Ovary (tissue), 3 donors: ENCODE results near the gene GRK2.

ENCODE experiments used
- EP300 ChIP-seq: sonication (generic); formaldehyde crosslinking; IDR thresholded peaks from one replicate; pipeline ENCODE4 v1.6.1; 2017; ENCODE audit warnings: antibody characterized with exemption
- TF ChIP-seq, protein P1 (sequence below), 3 donors: fragments of 450-650 bp in 2 of 3; fragments of 200-600 bp in 1 of 3; IDR thresholded peaks; one replicate each; pipeline versions ENCODE4 v1.5.1 to v1.8.0; 2016 to 2022; ENCODE audit warnings: antibody characterized with exemption in 3 of 3, mild to moderate bottlenecking in 1 of 3
- donor health status: DM: no; HTN: no; CAD: no.

DNA sequence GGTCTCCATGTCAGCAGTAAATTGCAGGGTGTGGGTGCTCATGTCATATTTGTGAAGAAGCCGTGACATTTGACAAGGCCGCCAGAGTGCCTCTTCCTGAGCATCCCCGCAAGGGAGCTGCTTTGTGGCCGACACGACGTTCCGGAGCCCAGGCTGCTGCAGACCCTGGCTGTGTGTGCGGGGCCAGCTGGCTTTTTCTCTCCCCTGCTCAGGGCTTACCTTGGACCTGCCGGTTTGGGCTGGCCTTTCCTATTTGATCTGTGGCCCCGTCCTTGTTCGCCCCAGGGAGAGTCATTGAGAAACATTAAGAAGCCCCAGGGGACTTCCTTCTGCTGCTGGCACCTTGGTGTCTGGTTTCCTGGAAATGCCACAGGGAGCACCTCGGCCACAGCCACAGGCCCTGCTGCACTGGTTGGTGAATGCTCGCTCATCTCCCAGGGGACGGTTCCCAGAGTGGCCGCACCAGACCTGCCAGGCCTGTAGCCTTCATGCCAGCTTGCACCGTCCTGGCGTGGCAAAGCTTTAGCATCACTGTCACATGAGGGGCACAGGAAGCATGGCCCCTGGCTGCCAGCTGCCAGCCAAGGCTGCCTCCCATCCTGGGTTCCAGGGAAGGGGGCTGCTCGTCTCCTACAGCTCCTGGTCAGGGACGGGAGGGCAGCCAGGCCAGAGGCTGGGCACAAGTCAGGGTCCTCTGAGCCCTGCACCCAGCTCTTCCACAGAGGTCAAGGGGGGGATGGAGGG lies 5.4 kb downstream of the GRK2 start:
- TF ChIP-seq, protein P1, sequence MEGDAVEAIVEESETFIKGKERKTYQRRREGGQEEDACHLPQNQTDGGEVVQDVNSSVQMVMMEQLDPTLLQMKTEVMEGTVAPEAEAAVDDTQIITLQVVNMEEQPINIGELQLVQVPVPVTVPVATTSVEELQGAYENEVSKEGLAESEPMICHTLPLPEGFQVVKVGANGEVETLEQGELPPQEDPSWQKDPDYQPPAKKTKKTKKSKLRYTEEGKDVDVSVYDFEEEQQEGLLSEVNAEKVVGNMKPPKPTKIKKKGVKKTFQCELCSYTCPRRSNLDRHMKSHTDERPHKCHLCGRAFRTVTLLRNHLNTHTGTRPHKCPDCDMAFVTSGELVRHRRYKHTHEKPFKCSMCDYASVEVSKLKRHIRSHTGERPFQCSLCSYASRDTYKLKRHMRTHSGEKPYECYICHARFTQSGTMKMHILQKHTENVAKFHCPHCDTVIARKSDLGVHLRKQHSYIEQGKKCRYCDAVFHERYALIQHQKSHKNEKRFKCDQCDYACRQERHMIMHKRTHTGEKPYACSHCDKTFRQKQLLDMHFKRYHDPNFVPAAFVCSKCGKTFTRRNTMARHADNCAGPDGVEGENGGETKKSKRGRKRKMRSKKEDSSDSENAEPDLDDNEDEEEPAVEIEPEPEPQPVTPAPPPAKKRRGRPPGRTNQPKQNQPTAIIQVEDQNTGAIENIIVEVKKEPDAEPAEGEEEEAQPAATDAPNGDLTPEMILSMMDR (IDR thresholded peaks at IDR 0.05) = no peak
- no peak for TF ChIP-seq EP300
